Activated CD4-positive, CD25-positive, alpha-beta regulatory T cell treated with anti-CD3 and anti-CD28 coated beads, Interleukin-2, amount 50 U/mL, for 24 hours (primary cell): ENCODE results near the gene ELP6.

Experiments
- ATAC-seq, 2 donors: fragments of 150-1000 bp; cut with Tn5 transposase; one replicate each; pipeline ENCODE4 v1.10.0; 2021; ENCODE audit warnings: mild to moderate bottlenecking in 1 of 2, moderate library complexity in 1 of 2

The ELP6 gene, protein sequence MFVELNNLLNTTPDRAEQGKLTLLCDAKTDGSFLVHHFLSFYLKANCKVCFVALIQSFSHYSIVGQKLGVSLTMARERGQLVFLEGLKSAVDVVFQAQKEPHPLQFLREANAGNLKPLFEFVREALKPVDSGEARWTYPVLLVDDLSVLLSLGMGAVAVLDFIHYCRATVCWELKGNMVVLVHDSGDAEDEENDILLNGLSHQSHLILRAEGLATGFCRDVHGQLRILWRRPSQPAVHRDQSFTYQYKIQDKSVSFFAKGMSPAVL

DNA sequence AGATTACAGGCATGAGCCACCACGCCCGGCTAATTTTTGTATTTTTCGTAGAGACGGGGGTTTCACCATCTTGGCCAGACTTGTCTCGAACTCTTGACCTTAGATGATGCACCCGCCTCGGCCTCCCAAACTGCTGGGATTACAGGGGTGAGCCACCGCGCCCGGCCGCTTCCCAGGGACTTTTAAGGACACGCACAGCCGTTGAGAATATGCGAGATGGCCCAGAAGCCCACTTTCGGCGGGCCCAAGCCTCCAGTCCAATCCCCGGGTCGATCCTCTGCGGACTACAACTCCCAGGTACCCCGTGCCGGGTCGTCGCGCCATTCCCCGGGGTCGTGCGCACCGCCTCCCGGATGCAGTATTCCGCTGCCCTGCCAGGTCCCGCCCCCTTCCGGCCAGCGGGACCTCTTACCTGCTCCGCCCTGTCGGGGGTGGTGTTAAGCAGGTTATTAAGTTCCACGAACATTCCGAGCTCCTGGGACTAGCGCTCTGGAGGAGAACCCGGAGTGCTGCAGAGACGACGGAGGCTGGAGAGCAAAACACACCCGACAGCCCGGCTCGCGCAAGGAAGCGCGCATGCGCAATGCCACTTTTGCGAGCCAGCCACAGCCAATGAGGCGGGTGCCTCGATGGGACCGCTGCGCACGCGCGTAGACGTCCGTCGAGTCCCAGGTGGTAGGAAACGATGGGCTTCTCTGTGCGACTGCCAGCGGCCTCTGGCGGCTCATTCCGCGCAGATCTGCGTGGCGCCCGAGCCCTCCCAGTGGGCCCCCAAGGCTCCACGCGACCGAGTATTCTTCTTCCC lies at the start of gene ELP6:
ELP6 (minus strand) TSS at position 588 of the 805 bp plus-strand sequence; CDS start at position 466, 122 bp downstream.
- peak; percentile 97 to 98 for ATAC-seq

GRCh38 chr3:47556351-47556750 lies 42.8 kb upstream of the ELP6 start:
- no peak for ATAC-seq

GRCh38 chr3:47554335-47554734 lies 40.8 kb upstream of the ELP6 start:
- no peak for ATAC-seq

GRCh38 chr3:47553407-47553806 lies 39.9 kb upstream of the ELP6 start:
- no peak for ATAC-seq

DNA sequence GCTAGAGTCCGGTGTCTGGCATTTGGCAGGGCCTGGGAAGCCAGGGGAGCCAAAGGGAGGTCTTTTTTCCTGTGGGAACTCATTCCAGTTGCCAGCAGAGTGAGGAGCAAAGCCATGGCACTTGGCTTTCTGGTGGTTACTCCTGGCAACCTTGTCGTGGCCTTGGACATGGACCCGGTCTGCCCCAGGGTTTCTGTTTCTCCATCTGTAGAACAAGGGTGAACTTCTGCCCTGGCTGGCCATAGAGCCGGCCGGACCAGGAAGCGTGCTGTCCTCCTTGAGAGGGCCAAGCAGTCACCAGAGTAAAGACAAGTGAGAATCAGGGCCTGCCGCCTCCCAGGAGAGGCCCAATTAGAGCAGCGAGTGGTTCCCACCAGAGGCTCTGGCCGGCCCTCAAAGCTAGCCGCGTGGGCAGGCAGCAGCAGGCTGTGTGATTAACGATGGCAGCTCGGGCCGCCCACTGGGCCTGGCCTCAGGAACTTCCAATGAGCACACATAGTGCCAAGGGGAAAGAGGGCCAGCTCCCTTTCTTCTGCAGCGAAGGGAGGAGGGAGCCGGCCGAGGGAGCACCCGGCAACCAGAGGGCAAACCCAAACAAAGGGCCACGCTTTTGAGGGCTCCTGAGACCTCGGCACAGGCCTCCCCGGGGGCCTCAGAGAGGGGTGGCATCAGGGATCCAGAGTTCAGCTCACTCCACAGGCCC lies 29.1 kb upstream of the ELP6 start:
- no peak for ATAC-seq

DNA sequence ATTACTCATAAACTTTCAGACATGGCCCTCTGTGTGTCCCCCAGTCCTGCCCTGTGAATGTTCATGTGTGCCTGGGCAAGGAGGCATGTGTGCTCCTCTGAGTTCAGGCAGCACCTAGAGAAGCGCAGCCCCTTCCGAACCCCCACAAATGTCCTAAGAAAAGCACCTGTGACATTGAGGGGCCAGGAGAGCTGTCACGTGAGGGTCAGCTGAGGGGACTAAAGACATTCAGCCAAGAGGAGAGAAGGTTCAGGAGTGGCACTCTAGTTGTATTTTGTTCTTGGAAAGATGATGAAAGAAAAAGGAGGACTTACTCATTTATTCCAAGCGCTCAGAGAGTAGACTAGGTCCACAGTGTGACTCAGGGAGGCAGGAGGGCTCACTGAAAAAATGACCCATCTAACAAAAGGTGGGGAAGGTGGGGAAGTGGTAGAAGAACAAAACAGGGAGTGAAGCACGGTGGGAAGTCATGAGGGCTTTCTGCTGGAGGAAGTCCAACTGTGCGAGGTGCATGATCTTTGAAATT lies 28.1 kb upstream of the ELP6 start:
- no peak for ATAC-seq

GRCh38 chr3:47540281-47540680 lies 26.8 kb upstream of the ELP6 start:
- no peak for ATAC-seq

DNA sequence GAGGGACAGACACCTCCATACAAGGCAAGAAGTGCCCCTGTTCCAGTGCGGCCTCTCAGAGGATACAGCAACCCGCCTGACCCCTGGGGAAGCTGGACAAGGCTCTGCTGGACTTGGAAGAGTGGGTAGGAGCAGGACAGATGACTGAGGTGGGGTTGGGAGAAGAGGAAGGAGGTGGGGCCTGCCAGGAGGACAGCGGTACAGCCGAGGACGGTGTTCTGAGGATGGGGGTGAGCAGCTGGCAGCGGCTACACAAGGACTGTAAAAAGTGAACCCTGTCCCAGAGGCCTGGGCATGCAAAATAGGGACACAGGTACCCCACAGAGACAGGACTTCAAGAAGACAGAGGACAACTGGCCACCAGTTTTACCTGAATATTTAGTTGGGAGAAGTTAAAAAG lies 23.5 kb upstream of the ELP6 start:
- ATAC-seq, result no peak

DNA sequence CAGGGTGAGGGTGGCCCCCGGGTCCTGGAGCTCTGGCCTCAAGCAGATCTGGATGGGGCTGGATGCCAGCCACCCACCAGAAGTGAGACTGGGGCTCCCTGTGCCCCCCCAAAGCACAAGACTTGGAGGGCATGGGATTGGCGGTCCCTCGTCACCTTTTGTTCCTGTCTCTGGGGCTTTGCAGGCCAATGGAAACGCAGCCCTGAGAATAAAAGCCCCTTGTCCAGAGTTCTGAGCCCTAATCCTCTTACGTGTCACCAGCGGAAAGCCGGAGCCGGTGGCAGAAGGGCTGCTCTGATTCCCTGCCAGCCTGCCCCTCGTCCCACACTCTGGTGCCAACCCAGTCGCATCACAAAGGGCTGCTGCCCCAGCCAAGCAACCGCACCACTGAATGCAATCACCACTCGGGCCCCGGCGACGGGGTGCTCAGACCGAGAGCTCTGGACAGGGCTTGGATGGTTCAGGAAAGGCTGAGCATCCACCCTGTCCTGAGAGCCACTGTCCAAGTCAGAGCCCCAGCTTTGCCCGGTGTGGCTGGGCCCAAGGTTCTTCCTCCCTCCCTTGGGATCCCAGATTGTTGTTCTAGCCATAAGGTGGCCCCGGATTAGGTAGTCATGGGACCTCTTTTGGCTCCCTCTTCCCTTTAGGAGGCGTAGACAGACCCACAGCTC lies 22.8 kb upstream of the ELP6 start:
- no peak for ATAC-seq

DNA sequence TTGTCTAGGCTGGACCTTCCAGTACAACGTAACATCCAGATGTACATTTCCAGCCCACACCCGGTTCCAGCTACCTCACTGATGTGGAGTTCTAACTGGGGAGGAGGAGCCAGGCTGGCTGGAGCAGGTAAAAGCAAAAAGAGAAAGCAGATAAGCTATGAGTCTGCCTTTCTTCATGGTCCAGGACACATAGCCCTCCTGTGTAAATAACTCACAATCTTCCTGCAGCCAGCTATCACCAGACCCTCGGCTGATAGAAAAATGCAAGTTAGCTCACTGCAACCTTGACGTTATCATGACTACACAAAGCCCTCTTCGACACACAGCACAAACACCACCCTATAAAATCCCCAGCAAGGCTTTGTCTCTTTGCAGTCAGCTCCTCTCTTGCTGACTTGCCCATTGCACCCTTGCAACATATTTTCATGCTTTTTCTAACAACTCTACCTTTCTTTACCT lies 20.5 kb upstream of the ELP6 start:
- no peak for ATAC-seq

- no peak for ATAC-seq
These were observed 20.0 kb upstream of the ELP6 start for GRCh38 chr3:47533481-47533880.

DNA sequence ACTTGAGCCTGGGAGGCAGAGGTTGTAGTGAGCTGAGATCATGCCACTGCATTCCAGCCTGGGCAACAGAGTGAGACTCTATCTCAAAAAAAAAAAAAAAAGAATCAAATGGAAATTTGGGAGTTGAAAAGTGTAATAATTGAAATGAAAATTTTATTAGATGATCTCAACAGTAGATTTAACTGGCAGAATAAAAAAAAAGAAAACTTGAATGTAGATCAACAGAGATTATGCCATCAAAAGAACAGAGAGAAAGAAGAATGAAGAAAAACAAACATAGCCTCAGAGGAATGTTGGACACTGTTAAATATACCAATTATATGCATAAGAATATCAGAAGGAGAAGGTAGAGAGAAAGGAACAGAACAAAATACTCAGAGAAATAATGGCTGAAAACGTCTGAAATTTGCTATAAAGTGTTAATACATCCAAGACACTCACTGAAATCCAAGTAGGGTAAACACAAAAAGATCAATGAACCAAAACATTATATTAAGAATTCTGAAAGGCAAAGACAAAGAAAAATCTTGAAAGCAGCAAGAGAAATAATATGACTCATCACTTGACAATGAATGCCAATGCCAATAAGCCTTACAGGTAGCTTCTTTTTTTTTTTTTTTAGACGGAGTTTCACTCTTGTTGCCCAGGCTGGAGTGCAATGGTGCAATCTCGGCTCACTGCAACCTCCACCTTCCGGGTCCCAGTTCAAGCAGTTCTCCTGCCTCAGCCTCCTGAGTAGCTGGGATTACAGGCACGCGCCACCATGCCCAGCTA lies 14.6 kb upstream of the ELP6 start:
- ATAC-seq, result no peak

DNA sequence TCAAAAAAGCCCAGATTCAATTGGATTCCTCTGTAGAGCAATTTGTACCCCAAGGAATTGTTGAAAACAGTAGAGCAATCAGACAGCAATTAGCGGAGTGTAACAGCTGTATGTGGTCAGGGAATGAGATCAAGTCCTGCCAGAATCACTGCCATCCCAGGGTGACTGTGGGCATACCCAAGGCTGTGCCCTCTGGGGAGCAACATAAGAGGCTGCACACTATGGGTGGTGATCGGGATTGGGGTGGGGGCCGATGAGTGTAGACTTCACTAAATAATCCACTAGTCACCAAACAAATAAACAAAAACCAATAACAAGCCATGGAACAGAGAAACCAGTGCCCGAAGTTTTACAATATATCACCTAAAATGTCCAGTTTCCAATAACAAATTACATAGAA lies 12.1 kb upstream of the ELP6 start:
- ATAC-seq, result no peak

DNA sequence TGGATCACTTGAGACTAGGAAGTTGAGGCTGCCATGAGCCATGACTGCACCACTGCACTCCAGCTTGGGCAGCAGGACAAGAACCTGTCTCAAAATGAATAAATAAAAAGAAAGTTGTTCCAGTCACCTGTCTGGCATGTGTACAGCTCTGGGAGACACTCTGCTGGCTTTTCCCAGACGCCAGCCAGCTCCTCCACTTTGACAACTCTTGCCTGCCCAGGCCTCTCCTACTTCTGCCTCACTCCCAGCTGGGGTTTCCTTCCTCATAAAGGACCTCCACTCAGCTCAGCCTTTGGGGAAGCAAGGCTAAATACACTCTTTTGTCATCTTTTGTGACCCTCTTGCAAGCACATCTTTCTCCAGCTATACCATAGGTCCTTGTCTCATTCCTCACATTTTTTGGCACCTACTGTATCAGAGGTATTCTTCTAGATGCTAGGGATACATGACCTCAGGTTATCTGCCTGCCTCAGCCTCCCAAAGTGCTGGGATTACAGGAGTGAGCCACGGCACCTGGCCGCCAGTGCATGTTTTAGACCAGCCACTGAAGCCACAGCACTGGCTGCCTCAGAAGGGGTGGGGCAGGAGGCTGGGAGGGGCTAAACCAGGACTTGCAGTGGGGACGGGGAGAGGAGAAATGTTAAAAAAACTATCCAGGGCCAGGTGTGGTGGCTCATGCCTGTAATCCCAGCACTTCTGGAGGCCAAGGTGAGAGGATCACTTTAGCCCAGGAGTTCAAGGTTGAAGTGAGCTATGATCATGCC lies 10.0 kb upstream of the ELP6 start:
- ATAC-seq, result no peak

DNA sequence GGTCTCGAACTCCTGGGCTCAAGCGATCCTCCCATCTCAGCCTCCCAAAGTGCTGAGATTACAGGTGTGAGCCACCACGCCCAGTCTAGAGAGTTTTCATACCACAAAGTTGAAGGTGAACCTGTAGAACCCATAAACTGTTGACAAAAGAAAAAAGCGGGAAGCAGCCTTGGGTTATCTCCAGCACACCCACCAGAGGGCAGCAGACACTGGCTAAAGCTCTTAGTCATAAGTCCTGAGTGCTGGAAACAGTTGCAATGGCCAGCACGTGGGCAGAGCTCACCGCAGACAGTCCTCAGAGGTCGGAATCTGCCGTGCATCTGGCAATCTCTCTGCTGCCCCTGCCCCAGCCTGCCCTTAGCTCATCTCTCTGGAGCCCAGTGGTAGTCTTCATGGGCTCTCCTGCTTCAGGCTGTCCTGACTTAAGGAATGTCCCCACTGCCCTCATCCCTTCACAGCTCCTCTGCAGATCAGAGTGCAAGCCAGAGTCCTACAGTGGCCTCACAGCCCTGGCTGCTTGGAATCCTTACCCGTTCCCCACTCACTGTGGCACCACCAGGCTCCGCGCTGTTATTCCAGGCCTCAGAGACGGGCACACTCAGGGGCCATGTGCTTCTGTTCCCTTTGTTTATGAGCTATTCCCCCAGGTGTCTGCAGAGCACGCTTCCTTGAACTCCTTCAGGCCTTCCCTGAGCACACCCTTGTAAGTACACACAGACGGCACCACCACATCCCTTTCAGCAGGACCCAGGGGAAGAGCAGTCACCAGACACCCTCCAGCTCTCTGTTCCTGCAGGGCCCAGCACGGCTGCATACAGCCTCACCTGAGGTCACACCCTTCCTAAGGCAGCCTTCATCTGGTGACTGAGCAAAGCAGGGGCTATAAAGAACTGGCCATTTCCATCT lies 8.8 kb upstream of the ELP6 start:
- peak; percentile 82 to 88 for ATAC-seq

GRCh38 chr3:47520756-47521155 lies 7.2 kb upstream of the ELP6 start:
- ATAC-seq, result no peak

GRCh38 chr3:47517937-47518336 lies 4.4 kb upstream of the ELP6 start:
- ATAC-seq, result no peak

- ATAC-seq, result no peak
These were observed 2.4 kb upstream of the ELP6 start for GRCh38 chr3:47515864-47516319.

DNA sequence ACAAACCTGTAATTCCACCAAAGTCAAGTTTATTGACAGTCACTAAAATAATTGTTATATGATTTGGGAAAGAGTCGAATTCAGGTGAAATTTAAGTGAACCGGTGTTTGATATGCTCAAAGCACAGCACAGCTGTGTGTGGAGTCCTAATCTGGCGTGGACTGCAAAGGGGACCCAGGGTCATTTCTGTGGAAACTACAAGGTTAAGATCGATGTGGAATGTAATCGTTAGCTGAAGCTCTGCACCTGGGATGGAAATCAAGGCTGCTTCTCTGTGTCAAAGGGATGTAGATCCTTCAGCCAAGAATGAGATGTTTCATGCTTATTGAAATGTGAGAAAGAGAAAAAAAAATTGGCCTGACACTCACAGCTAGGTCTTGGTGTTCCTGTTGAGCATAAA lies 1.6 kb upstream of the ELP6 start:
- ATAC-seq, result no peak
